Measurements from ENCODE around the gene HBG1.

The HBG1 gene

DNA sequence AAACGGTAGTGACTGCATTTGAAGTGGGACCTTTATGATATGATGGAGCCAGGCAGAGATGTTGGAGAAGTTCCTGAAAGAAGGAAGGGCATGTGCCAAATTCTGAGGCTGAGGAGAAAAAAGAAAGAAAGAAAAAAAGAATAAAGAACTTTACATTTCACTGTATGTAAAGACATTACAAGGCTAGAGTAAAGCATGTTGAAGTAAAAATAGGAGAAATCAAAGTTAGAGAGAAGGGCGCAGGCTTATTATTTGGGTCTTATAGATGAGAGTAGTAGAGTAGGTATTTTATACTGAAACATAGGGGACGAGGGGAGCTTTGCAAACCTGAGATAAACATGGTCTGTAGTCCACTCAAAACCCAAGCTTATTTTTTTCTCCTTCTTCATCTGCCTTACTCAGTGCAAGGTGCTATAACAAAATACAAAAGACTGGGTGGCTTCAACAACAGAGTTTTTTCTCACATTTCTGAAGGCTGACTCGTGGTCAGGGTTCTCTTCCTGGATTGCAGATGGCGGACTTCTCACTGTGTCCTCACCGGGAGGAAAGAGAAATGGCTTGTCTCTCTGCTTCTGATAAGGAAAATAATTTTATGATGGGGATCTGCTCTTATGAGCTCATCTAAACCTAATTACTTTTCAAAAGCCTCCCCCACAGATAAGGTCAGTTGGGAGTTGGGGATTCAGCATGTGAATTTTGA is 2.7 kb downstream of the HBG1 start:
- Histone ChIP-seq H3K36me3 (ENCODE audit: control insufficient read depth in 1 of 2, insufficient read depth in 2 of 2, low read depth in 1 of 2, low read length in 2 of 2) (no peaks in the 10 kb centered on the region), H4K8ac (ENCODE audit: low read length) (no peak overlapping the region), H2BK15ac (ENCODE audit: low read depth, poor library complexity, severe bottlenecking) (no peak overlapping the region), H3K4me3 (ENCODE audit: insufficient read depth in 1 of 2, low read depth in 1 of 2, low read length in 2 of 2) (no peak overlapping the region), H2BK5ac (ENCODE audit: low read depth, low read length, poor library complexity, severe bottlenecking) (no peak overlapping the region), H2BK12ac (ENCODE audit: low read length in 2 of 2) (no peak overlapping the region), H4K91ac (ENCODE audit: low read length) (no peak overlapping the region), H3K4ac (ENCODE audit: low read depth in 1 of 2, low read length in 2 of 2) (no peak overlapping the region), H2AK5ac (ENCODE audit: low read length, severe bottlenecking) (no peak overlapping the region), H2AFZ (ENCODE audit: low read depth, low read length) (no peak overlapping the region), H3K9ac (ENCODE audit: low read length) (no peak overlapping the region), H3K4me1 (ENCODE audit: control insufficient read depth, insufficient read depth, low read depth, low read length) (no peaks in the 10 kb centered on the region), H3K27ac (ENCODE audit: low read length, poor library complexity, severe bottlenecking) (no peak overlapping the region), H2BK120ac (ENCODE audit: low read depth, low read length) (no peak overlapping the region), H3K14ac (ENCODE audit: low read length in 2 of 2) (no peak overlapping the region), H3K18ac (ENCODE audit: low read depth in 1 of 2, low read length in 2 of 2) (no peak overlapping the region), H3K9me3 (ENCODE audit: control insufficient read depth, low read length) (no peaks in the 10 kb centered on the region), H3K23ac (ENCODE audit: low read length in 2 of 2) (no peak overlapping the region), H3K4me2 (ENCODE audit: low read length, poor library complexity, severe bottlenecking) (no peak overlapping the region), H3K27me3 (ENCODE audit: control insufficient read depth in 1 of 2, insufficient read depth in 1 of 2, low read length in 2 of 2) (no peaks in the 10 kb centered on the region), H3K79me1 (replicated peaks; ENCODE audit: low read length, poor library complexity, severe bottlenecking) (no peaks in the 10 kb centered on the region)
- DNase-seq: no peak
- 72% methylated on average over 4 of the region's 6 CpGs for WGBS

GRCh38 chr11:5245155-5245554 is 4.5 kb downstream of the HBG1 start:
- Histone ChIP-seq H3K4me2 (ENCODE audit: low read length, poor library complexity, severe bottlenecking) (no peak overlapping the region), H3K27ac (ENCODE audit: low read length, poor library complexity, severe bottlenecking) (no peak overlapping the region), H3K23ac (ENCODE audit: low read length in 2 of 2) (no peak overlapping the region), H3K4ac (ENCODE audit: low read depth in 1 of 2, low read length in 2 of 2) (no peak overlapping the region), H3K4me1 (ENCODE audit: control insufficient read depth, insufficient read depth, low read depth, low read length) (no peaks in the 10 kb centered on the region), H2AFZ (ENCODE audit: low read depth, low read length) (no peak overlapping the region), H2AK5ac (ENCODE audit: low read length, severe bottlenecking) (no peak overlapping the region), H3K79me1 (replicated peaks; ENCODE audit: low read length, poor library complexity, severe bottlenecking) (no peaks in the 10 kb centered on the region), H3K18ac (ENCODE audit: low read depth in 1 of 2, low read length in 2 of 2) (no peak overlapping the region), H3K27me3 (ENCODE audit: control insufficient read depth in 1 of 2, insufficient read depth in 1 of 2, low read length in 2 of 2) (no peaks in the 10 kb centered on the region), H3K9ac (ENCODE audit: low read length) (no peak overlapping the region), H2BK120ac (ENCODE audit: low read depth, low read length) (no peak overlapping the region), H2BK15ac (ENCODE audit: low read depth, poor library complexity, severe bottlenecking) (no peak overlapping the region), H4K8ac (ENCODE audit: low read length) (no peak overlapping the region), H2BK5ac (ENCODE audit: low read depth, low read length, poor library complexity, severe bottlenecking) (no peak overlapping the region), H3K9me3 (ENCODE audit: control insufficient read depth, low read length) (no peaks in the 10 kb centered on the region), H4K91ac (ENCODE audit: low read length) (no peak overlapping the region), H3K14ac (ENCODE audit: low read length in 2 of 2) (no peak overlapping the region), H2BK12ac (ENCODE audit: low read length in 2 of 2) (no peak overlapping the region), H3K4me3 (ENCODE audit: insufficient read depth in 1 of 2, low read depth in 1 of 2, low read length in 2 of 2) (no peak overlapping the region), H3K36me3 (ENCODE audit: control insufficient read depth in 1 of 2, insufficient read depth in 2 of 2, low read depth in 1 of 2, low read length in 2 of 2) (no peaks in the 10 kb centered on the region)
- no peak for DNase-seq
- WGBS: 91% methylated on average over 2 of the region's 2 CpGs

DNA sequence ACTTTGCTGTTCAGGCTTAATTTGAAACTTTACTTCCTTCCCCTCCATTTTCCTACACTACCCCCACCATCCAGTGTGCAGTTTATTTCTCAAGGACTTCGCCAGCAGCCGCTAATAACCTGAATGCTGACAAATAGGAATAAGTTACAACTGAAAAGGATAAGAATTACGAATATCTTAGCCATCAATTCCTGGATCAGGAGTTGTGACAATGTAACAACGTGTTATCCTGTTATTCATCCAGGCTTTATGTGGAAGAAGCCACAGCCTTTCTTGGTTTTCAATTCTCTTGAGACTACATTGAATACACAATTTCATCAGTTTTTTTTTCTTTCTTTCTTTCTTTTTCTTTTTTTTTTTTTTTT is 5.9 kb downstream of the HBG1 start:
- Histone ChIP-seq H3K4me1 (ENCODE audit: control insufficient read depth, insufficient read depth, low read depth, low read length) (no peaks in the 10 kb centered on the region), H3K4me3 (ENCODE audit: insufficient read depth in 1 of 2, low read depth in 1 of 2, low read length in 2 of 2) (no peak overlapping the region), H3K9me3 (ENCODE audit: control insufficient read depth, low read length) (no peaks in the 10 kb centered on the region), H2BK5ac (ENCODE audit: low read depth, low read length, poor library complexity, severe bottlenecking) (no peak overlapping the region), H3K9ac (ENCODE audit: low read length) (no peak overlapping the region), H4K91ac (ENCODE audit: low read length) (no peak overlapping the region), H3K14ac (ENCODE audit: low read length in 2 of 2) (no peak overlapping the region), H3K18ac (ENCODE audit: low read depth in 1 of 2, low read length in 2 of 2) (no peak overlapping the region), H2AK5ac (ENCODE audit: low read length, severe bottlenecking) (no peak overlapping the region), H2BK120ac (ENCODE audit: low read depth, low read length) (no peak overlapping the region), H2AFZ (ENCODE audit: low read depth, low read length) (no peak overlapping the region), H3K4ac (ENCODE audit: low read depth in 1 of 2, low read length in 2 of 2) (no peak overlapping the region), H3K27ac (ENCODE audit: low read length, poor library complexity, severe bottlenecking) (no peak overlapping the region), H3K23ac (ENCODE audit: low read length in 2 of 2) (no peak overlapping the region), H3K36me3 (ENCODE audit: control insufficient read depth in 1 of 2, insufficient read depth in 2 of 2, low read depth in 1 of 2, low read length in 2 of 2) (no peaks in the 10 kb centered on the region), H2BK15ac (ENCODE audit: low read depth, poor library complexity, severe bottlenecking) (no peak overlapping the region), H3K4me2 (ENCODE audit: low read length, poor library complexity, severe bottlenecking) (no peak overlapping the region), H3K27me3 (ENCODE audit: control insufficient read depth in 1 of 2, insufficient read depth in 1 of 2, low read length in 2 of 2) (no peaks in the 10 kb centered on the region), H2BK12ac (ENCODE audit: low read length in 2 of 2) (no peak overlapping the region), H3K79me1 (replicated peaks; ENCODE audit: low read length, poor library complexity, severe bottlenecking) (no peaks in the 10 kb centered on the region), H4K8ac (ENCODE audit: low read length) (no peak overlapping the region)
- WGBS: 95% methylated on average over 4 of the region's 4 CpGs
- no peak for DNase-seq

GRCh38 chr11:5242933-5243815 is 6.5 kb downstream of the HBG1 start:
- Histone ChIP-seq H4K91ac (ENCODE audit: low read length) (no peak overlapping the region), H3K18ac (ENCODE audit: low read depth in 1 of 2, low read length in 2 of 2) (no peak overlapping the region), H3K4me3 (ENCODE audit: insufficient read depth in 1 of 2, low read depth in 1 of 2, low read length in 2 of 2) (no peak overlapping the region), H3K79me1 (replicated peaks; ENCODE audit: low read length, poor library complexity, severe bottlenecking) (no peaks in the 10 kb centered on the region), H3K4me2 (ENCODE audit: low read length, poor library complexity, severe bottlenecking) (no peak overlapping the region), H4K8ac (ENCODE audit: low read length) (no peak overlapping the region), H3K4me1 (ENCODE audit: control insufficient read depth, insufficient read depth, low read depth, low read length) (no peaks in the 10 kb centered on the region), H3K23ac (ENCODE audit: low read length in 2 of 2) (no peak overlapping the region), H3K4ac (ENCODE audit: low read depth in 1 of 2, low read length in 2 of 2) (no peak overlapping the region), H3K9ac (ENCODE audit: low read length) (no peak overlapping the region), H3K27me3 (ENCODE audit: control insufficient read depth in 1 of 2, insufficient read depth in 1 of 2, low read length in 2 of 2) (no peaks in the 10 kb centered on the region), H2BK120ac (ENCODE audit: low read depth, low read length) (no peak overlapping the region), H2AK5ac (ENCODE audit: low read length, severe bottlenecking) (no peak overlapping the region), H3K9me3 (ENCODE audit: control insufficient read depth, low read length) (no peaks in the 10 kb centered on the region), H3K36me3 (ENCODE audit: control insufficient read depth in 1 of 2, insufficient read depth in 2 of 2, low read depth in 1 of 2, low read length in 2 of 2) (no peaks in the 10 kb centered on the region), H2BK15ac (ENCODE audit: low read depth, poor library complexity, severe bottlenecking) (no peak overlapping the region), H3K14ac (ENCODE audit: low read length in 2 of 2) (no peak overlapping the region), H2AFZ (ENCODE audit: low read depth, low read length) (no peak overlapping the region), H2BK12ac (ENCODE audit: low read length in 2 of 2) (no peak overlapping the region), H2BK5ac (ENCODE audit: low read depth, low read length, poor library complexity, severe bottlenecking) (no peak overlapping the region), H3K27ac (ENCODE audit: low read length, poor library complexity, severe bottlenecking) (no peak overlapping the region)
- DNase-seq: no peak
- 92% methylated on average over 6 of the region's 7 CpGs for WGBS
